Fibroblast of mammary gland (primary cell): Measurements from ENCODE around the gene QPRT.
"Not testable (repeated sequence)": the region's sequence is repeated elsewhere in the genome, so short reads cannot be mapped to it uniquely, and the experiment has no call there.

Experiments used
- DNase-seq: peaks from one replicate; pipeline ENCODE4 v3.0.0-alpha.2; 2010; ENCODE audit warnings: low read depth
- H3K4me3 ChIP-seq: 2 replicates; pipeline ENCODE4 v1.5.1; 2011; ENCODE audit warnings: low read depth, mild to moderate bottlenecking, low read length, moderate library complexity; ENCODE audit not compliant: control insufficient read depth
- CTCF ChIP-seq: conservative IDR thresholded peaks from 2 replicates; pipeline ENCODE4 v1.5.1; 2011; ENCODE audit warnings: low read depth, low read length, inconsistent platforms; ENCODE audit not compliant: control insufficient read depth, insufficient read depth

QPRT gene

GRCh38 chr16:29744541-29745101 is 65.6 kb downstream of the QPRT start:
- DNase-seq, result no peak

DNA sequence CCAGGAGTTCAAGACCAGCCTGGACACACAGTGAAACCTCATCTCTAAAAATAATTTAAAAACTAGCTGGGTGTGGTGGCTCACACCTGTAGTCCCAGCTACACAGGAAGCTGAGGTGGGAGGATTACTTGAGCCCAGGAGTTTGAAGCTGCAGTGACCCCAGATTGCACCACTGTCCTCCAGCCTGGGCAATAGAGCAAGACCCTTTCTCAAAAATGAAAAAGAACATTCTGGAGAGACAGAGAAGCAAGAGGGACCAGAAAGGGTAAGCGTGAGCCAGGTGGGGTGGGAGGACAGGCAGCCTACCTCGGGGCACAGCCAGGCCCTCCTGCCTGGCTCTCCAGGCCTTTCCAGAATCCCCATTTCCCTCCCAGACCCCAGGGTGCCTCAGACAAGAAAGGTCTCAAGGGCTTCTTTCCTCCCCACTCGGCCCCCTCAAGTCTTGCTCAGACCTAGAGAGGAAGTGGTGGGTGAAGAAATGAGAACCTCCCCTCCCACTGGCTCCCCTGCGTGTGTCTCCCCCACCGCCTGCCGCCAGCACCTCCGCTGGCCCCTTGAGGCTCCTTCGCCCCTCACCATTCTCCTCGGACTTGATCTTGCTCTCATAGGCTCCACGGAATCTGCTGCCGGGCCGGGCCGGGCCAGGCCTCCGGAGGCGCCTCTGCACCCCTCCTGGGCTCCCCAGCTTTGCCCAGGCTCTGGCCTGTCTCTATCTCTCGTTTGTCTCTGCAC is 66.3 kb downstream of the QPRT start:
- no peak for TF ChIP-seq CTCF
- no peak overlapping the region for H3K4me3 ChIP-seq
- no peak for DNase-seq

More at GRCh38 chr16:29744541-29745101, 65.6 kb downstream of the QPRT start:
- H3K4me3 ChIP-seq, result no peak overlapping the region
- no peak for TF ChIP-seq CTCF

GRCh38 chr16:29745853-29746345 is 66.9 kb downstream of the QPRT start, which contains the start of gene C16orf54:
Gene C16orf54, minus strand, starts transcription at chr16:29745990. Its CDS starts 1,039 bp downstream, at chr16:29744951.
- H3K4me3 ChIP-seq, result no peak within 1 kb of the TSS
- no peak for TF ChIP-seq CTCF
- DNase-seq, result no peak

GRCh38 chr16:29746518-29746917 is 67.5 kb downstream of the QPRT start:
- DNase-seq, H3K4me3 ChIP-seq: not testable (repeated sequence)
